ENCODE measurements around the gene PRG3. TPM values are rescaled to one million over a fixed set of nuclear protein-coding genes. Genes with fewer than 3 reads are reported as not detected.
A peak's percentile ranks its signal among the peaks of the same experiment; 100 is the strongest.

Gene PRG3
- total RNA-seq, 1 donor from 2014 or later, result 0.41 TPM

- no peak for DNase-seq
Measured at GRCh38 chr11:57359396-57359795, 21.6 kb downstream of the PRG3 start.

GRCh38 chr11:57358991-57359390 lies 22.0 kb downstream of the PRG3 start:
- no peak for DNase-seq

- DNase-seq, result peak; percentile 36
Measured at GRCh38 chr11:57358543-57358961, 22.4 kb downstream of the PRG3 start.

GRCh38 chr11:57357856-57358255 lies 23.1 kb downstream of the PRG3 start:
- DNase-seq, result peak; percentile 47

- no peak for DNase-seq
Measured at GRCh38 chr11:57357310-57357709, 23.6 kb downstream of the PRG3 start.

- DNase-seq, result no peak
Measured at GRCh38 chr11:57356268-57356667, 24.7 kb downstream of the PRG3 start.

GRCh38 chr11:57354699-57355098 lies 26.3 kb downstream of the PRG3 start:
- no peak for DNase-seq

GRCh38 chr11:57353852-57354251 lies 27.1 kb downstream of the PRG3 start:
- no peak for DNase-seq

GRCh38 chr11:57353446-57353845 lies 27.5 kb downstream of the PRG3 start:
- DNase-seq, result no peak

- no peak for DNase-seq
Measured at GRCh38 chr11:57353036-57353435, 27.9 kb downstream of the PRG3 start.

GRCh38 chr11:57349491-57350274 lies 31.3 kb downstream of the PRG3 start:
- peak; percentile 71 for DNase-seq

GRCh38 chr11:57348636-57349313 lies 32.2 kb downstream of the PRG3 start:
- DNase-seq, result no peak

GRCh38 chr11:57348052-57348451 lies 32.9 kb downstream of the PRG3 start:
- DNase-seq, result no peak

GRCh38 chr11:57347336-57347735 lies 33.6 kb downstream of the PRG3 start:
- DNase-seq, result no peak

- DNase-seq, result peak; percentile 80
Measured at GRCh38 chr11:57345555-57346211, 35.3 kb downstream of the PRG3 start.

GRCh38 chr11:57344826-57345225 lies 36.1 kb downstream of the PRG3 start:
- DNase-seq, result no peak

GRCh38 chr11:57343825-57344224 lies 37.1 kb downstream of the PRG3 start:
- no peak for DNase-seq

GRCh38 chr11:57342702-57343101 lies 38.2 kb downstream of the PRG3 start:
- DNase-seq, result no peak

GRCh38 chr11:57341250-57341808 lies 39.6 kb downstream of the PRG3 start:
- DNase-seq, result no peak

- no peak for DNase-seq
Measured at GRCh38 chr11:57340039-57340615, 40.8 kb downstream of the PRG3 start.

- DNase-seq, result no peak
Measured at GRCh38 chr11:57339328-57339727, 41.6 kb downstream of the PRG3 start.

GRCh38 chr11:57338142-57338541 lies 42.8 kb downstream of the PRG3 start, which contains the start of gene P2RX3:
TSS of gene P2RX3 (plus strand) at chr11:57338352. CDS start at chr11:57338551, 199 bp downstream.
- peak; percentile 36 for DNase-seq

Data from tongue (tissue), 2 donors.